Naive B cell (primary cell): ENCODE results near the gene TUFT1. TPM values are rescaled to one million over a fixed set of nuclear protein-coding genes. Genes with fewer than 3 reads are reported as not detected.

Experiments
- ATAC-seq, 2 donors: fragments of 150-1000 bp; cut with Tn5 transposase; 2 replicates each; pipeline ENCODE4 v1.10.0; 2021; ENCODE audit warnings: low read depth in 2 of 2, mild to moderate bottlenecking in 2 of 2, moderate library complexity in 2 of 2
- DNase-seq: peaks from one replicate; pipeline ENCODE4 v3.0.0; 2022
- H3K27ac Mint-ChIP-seq, 6 donors: one replicate each; pipeline ENCODE4 v1.8.0; 2020 to 2022; ENCODE audit warnings: mild to moderate bottlenecking in 6 of 6, mixed read lengths in 6 of 6, moderate library complexity in 5 of 6, inconsistent platforms in 2 of 6
- H3K27me3 Mint-ChIP-seq, 3 donors: one replicate each; pipeline ENCODE4 v1.8.0; 2021 to 2022; ENCODE audit warnings: mixed read lengths in 3 of 3, mild to moderate bottlenecking in 1 of 3
- H3K36me3 Mint-ChIP-seq, 2 donors: one replicate each; pipeline ENCODE4 v1.8.0; 2020 to 2022; ENCODE audit warnings: mixed read lengths in 2 of 2, inconsistent platforms in 1 of 2, mild to moderate bottlenecking in 1 of 2
- H3K4me1 Mint-ChIP-seq, 3 donors: one replicate each; pipeline ENCODE4 v1.8.0; 2020 to 2022; ENCODE audit warnings: mixed read lengths in 3 of 3, inconsistent platforms in 1 of 3, mild to moderate bottlenecking in 1 of 3, moderate library complexity in 1 of 3
- H3K4me3 Mint-ChIP-seq, 8 donors: one replicate each; pipeline ENCODE4 v1.8.0; 2020 to 2022; ENCODE audit warnings: mild to moderate bottlenecking in 8 of 8, mixed read lengths in 8 of 8, moderate library complexity in 8 of 8, inconsistent platforms in 2 of 8
- H3K9me3 Mint-ChIP-seq, 7 donors: one replicate each; pipeline ENCODE4 v1.8.0; 2020 to 2022; ENCODE audit warnings: mixed read lengths in 7 of 7, mild to moderate bottlenecking in 5 of 7, inconsistent platforms in 2 of 7, moderate library complexity in 1 of 7
- polyA plus RNA-seq, 6 donors: library from polyadenylated mRNA; unstranded; fragments of 300-500 nt; fragmentation: Illumina TruSeq; gene quantifications; one replicate each; pipeline ENCODE4 v1.2.3, GENCODE V29; 2021; ENCODE audit warnings: low read depth in 6 of 6

TUFT1 gene
- polyA plus RNA-seq, 6 donors from 2014 or later = 0.43 to 1.6 (median 1.1) TPM; not detected in 1

DNA sequence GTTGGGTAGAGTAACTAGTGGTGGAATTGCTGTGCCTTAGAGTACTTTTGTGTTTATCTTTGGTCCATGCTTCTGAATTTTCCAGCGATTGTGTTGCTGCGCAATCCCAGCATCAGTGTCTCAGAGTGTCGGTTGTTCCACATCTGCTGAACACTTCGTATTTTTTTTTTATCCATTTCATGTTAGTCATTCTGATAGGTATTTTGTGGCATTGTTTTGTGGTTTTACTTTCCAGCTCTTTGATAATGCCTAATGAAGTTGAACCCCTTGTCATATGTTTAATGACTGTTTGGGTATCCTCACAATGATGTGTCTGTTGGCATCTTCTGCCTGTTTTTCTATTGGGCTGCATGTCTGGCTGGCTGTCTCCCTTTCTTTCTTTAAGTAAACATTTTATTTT lies 13.6 kb downstream of the TUFT1 start:
- Mint-ChIP-seq H3K27ac (no peak overlapping the region), H3K36me3 (no peaks in the 10 kb centered on the region), H3K27me3 (peaks cover 0 to 5% (median 0%) of the 10 kb centered on the region in 3 donors), H3K9me3 (peaks cover 0 to 2% (median 0%) of the 10 kb centered on the region in 7 donors), H3K4me1 (no peaks in the 10 kb centered on the region), H3K4me3 (no peak overlapping the region)
- ATAC-seq = no peak
- no peak for DNase-seq

DNA sequence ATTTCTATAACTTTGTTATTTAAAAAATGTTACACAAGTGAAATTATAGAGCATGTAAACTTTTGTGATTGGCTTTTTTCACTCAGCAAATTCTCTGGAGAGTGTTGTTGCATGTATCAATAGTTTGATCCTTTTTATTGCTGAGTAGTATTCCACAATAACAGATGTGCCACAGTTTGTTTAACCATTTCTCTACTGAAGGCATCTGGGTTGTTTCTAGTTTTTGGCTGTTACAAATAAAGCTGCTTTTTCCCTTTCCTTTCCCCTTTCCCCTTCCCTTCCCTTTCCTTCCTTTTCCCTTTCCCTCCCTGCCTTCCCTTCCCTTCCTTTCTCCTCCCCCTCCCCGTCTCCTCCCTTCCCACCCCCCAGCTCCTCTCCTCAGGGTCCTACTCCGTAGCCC lies 15.9 kb downstream of the TUFT1 start:
- H3K36me3 Mint-ChIP-seq = no peaks in the 10 kb centered on the region

DNA sequence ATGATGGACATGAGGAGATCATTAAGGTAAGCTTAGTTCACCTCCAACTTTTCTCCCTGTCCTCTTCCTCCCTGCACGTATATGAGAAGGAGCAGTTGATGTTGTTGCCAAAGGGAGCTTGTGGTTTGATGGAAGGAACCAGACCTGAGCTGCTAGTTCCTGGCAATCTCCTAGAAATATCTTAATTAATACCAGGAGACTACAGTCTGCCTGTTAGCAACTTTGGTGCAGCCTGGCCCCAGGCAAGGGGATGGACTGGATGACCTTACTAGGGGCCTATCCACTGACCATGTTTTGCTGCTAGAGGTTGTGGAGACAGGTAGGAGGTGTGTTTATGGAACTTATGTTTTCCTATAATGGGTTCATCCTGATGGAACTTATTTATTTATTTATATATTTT lies 22.6 kb downstream of the TUFT1 start:
- DNase-seq (no peak), ATAC-seq (no peak)
- H3K4me3 Mint-ChIP-seq = no peak overlapping the region
- no peaks in the 10 kb centered on the region for H3K36me3 Mint-ChIP-seq
- H3K4me1 Mint-ChIP-seq = no peaks in the 10 kb centered on the region
- peaks cover 0 to 7% (median 4%) of the 10 kb centered on the region in 3 donors for H3K27me3 Mint-ChIP-seq
- H3K9me3 Mint-ChIP-seq = no peaks in the 10 kb centered on the region
- no peak overlapping the region for H3K27ac Mint-ChIP-seq

More for the DNA sequence above, 15.9 kb downstream of the TUFT1 start:
- ATAC-seq (no peak), DNase-seq (no peak)
- Mint-ChIP-seq H3K27me3 (peaks cover 0 to 12% (median 0%) of the 10 kb centered on the region in 3 donors), H3K27ac (no peak overlapping the region), H3K4me3 (no peak overlapping the region), H3K4me1 (no peaks in the 10 kb centered on the region), H3K9me3 (peaks cover 0 to 2% (median 0%) of the 10 kb centered on the region in 7 donors)

DNA sequence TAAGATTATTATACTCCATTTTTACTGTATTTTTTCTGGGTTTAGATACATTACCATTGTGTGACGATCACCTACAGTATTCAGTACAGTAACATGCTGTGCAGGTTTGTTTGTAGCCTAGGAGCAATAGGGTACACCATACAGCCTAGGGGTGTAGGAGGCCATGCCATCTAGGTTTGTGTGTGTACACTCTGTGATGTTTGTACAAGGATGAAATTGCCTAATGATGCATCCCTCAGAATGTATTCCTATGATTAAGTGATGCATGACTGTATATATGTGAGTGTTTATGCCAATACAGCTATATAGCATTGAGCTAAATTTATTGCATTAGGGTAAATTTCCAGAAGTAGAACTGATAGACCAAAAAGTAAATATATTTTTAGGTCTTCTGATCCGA lies 23.3 kb downstream of the TUFT1 start:
- ATAC-seq (no peak), DNase-seq (no peak)
- Mint-ChIP-seq H3K4me3 (no peak overlapping the region), H3K27me3 (peaks cover 0 to 7% (median 4%) of the 10 kb centered on the region in 3 donors), H3K36me3 (no peaks in the 10 kb centered on the region), H3K27ac (no peak overlapping the region), H3K4me1 (no peaks in the 10 kb centered on the region), H3K9me3 (no peaks in the 10 kb centered on the region)

DNA sequence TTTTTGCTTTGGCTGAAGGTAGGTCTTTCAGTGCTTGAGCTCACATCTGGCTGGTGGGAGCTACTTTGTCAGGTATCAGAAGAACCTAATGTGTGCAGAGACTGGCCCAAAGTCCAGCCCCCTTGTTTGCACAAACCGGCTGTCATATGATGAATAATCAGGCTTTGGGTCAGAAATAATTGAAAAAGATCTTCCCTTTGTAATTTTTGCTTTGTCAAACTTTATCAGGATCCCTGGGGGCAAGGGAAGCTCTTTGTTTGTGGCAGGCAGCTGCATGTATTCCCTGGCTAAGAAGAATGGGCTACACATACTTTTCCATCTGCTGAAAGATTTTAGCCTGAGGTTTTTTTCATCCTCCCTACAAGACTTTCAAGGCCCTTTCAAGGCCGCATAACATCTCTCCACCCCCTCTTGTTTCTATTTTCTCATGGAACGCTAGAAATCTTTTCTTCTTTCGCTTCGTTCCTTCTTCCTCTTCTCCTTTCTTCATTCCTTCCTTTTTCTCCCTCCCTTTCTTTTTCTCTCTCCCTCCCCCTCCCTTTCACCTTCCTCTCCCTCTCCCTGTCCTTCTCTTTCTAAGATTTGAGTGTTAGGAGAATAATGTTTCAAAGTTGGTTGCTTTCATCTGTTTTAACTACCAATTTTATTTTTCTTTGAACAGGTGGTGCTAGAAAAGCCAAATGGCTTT lies 25.5 kb downstream of the TUFT1 start:
- Mint-ChIP-seq H3K4me3 (no peak overlapping the region), H3K36me3 (peaks cover 0 to 4% of the 10 kb centered on the region in 2 donors), H3K27me3 (peaks cover 0 to 4% (median 0%) of the 10 kb centered on the region in 3 donors), H3K9me3 (no peaks in the 10 kb centered on the region), H3K27ac (no peak overlapping the region), H3K4me1 (no peaks in the 10 kb centered on the region)
- DNase-seq = no peak
- ATAC-seq = no peak

DNA sequence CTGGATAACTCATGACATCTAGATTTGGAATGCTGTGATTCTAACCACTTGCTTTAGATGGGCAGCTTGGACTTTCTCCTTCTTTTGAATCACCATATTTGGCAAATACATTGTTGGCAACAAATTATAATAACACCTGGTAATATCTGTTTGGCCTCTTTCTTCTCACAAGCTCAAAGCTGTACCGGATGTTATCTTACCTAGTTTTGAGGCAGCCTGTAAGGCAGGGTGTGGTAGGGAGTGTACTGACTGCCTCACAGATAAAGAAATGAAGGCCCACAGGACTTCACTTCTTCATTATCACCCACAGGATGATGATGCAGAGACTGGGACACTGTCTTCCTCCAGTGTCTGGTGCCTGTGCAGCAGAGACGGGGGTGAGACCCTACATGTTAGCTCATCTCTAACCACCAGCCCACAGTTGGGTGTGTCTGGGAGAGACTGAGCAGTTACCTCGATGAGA lies 28.5 kb downstream of the TUFT1 start:
- Mint-ChIP-seq H3K4me1 (no peaks in the 10 kb centered on the region), H3K27ac (no peak overlapping the region), H3K27me3 (no peaks in the 10 kb centered on the region), H3K4me3 (no peak overlapping the region), H3K9me3 (no peaks in the 10 kb centered on the region), H3K36me3 (peaks cover 0 to 7% of the 10 kb centered on the region in 2 donors)
- no peak for ATAC-seq
- DNase-seq = no peak

DNA sequence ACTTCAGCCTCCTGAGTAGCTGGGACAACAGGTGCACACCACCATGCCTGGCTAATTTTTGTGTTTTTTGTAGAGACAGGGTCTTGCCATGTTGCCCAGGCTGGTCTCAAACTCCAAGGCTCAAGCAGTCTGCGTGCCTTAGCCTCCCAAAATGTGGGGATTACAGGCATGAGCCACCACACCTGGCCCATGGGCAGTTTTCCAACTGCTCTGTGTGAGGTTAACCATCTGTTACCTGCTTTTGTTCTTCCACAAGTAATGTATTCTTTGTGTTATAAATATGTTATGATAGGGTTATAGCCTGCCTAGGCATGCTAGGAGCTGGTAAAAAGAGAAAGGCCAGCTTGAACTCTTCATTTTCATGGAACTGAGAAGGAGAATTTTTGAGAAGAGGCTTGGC lies 30.7 kb downstream of the TUFT1 start:
- no peaks in the 10 kb centered on the region for H3K9me3 Mint-ChIP-seq
- no peak for ATAC-seq
- H3K36me3 Mint-ChIP-seq = peaks cover 0 to 7% of the 10 kb centered on the region in 2 donors
- H3K27me3 Mint-ChIP-seq = no peaks in the 10 kb centered on the region
- no peak for DNase-seq
- H3K4me1 Mint-ChIP-seq = no peaks in the 10 kb centered on the region
- no peak overlapping the region for H3K27ac Mint-ChIP-seq
- H3K4me3 Mint-ChIP-seq = no peak overlapping the region

DNA sequence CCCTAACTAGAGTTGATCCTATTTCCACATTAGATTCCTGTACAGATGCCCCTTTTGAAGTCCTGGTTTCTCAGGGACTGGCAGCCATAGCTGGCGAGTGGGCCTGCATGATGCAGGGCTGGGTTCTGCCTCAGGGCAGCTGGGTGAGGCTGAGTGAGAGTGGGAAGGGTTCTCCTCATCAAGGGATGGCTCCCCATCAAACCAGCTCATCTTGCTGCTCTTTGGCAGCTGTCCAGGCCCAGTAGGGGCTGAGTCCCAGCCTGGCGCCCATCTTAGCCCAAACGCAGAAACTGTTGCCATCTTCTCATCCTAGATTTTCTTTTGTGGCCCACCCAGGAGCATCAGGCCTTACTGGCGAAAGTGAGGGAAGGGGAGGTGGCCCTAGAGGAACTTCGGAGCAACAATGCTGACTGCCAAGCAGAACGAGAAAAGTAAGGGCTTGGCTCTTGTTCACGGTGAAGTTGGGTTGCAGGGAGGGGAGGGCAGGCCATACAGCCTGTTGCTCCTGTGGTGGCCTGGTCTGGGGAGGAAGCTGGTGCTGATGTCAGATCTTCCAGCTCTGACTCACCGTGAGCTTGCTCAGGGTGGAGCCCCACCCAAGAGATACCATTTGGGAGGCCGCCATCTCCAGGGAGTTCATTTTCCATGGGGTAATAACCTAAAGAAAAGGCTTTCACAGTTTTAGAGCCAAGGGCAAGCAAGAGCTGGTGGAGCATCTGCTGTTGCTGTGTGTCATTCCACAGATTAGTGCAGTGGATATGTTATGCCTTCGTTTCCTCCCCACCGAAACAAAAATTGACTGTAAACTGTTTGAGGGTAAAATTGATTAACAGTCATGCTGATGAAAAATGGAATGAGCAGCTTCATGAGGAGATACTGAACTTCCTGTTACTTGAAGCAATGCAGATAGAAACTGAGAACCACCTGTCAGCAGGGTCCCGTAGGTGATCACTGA lies 34.7 kb downstream of the TUFT1 start:
- Mint-ChIP-seq H3K9me3 (no peaks in the 10 kb centered on the region), H3K27me3 (no peaks in the 10 kb centered on the region), H3K4me1 (no peaks in the 10 kb centered on the region), H3K27ac (no peak overlapping the region), H3K4me3 (no peak overlapping the region), H3K36me3 (peaks cover 0 to 3% of the 10 kb centered on the region in 2 donors)
- ATAC-seq (no peak), DNase-seq (no peak)

DNA sequence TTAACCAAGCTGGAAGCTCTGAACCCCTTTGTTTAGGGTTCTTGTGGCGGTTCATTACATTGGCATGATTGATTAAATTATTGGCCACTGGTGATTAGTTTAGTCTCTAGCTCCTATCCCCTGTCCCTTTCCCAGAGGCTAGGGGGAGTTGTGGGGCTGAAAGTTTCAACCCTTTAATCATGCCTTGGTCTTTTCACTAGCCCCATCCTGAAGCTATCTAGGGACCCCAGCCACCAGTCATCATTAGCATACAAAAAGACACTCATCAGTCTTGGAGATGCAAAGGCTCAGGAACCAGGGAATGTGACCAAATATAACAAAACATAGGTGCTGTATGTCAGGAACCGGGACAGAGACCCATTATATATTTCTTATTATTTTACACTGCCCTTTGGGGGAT lies 37.1 kb downstream of the TUFT1 start:
- Mint-ChIP-seq H3K27me3 (no peaks in the 10 kb centered on the region), H3K9me3 (no peaks in the 10 kb centered on the region), H3K36me3 (peaks cover 0 to 3% of the 10 kb centered on the region in 2 donors), H3K27ac (no peak overlapping the region), H3K4me3 (no peak overlapping the region), H3K4me1 (no peaks in the 10 kb centered on the region)
- ATAC-seq (no peak), DNase-seq (no peak)

DNA sequence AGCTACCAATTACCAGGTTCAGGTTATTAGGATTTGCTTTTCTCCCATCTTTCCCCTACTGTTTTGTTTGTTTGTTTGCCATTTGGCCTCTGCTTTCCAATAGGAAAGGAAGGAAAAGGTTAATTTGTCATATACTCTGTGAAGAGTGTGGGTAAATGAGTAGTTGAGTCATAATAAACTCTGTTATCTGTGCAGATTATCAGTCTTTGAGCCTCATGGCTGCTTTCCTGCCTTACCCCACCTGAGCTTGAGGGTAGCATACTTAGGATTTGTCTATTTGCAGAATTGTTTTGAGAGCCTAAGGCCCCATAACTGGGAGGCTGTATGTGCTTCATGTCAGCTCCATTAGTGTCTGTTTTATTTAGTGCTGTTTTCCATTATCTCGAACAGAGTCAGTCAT lies 38.8 kb downstream of the TUFT1 start:
- Mint-ChIP-seq H3K27ac (no peak overlapping the region), H3K36me3 (no peaks in the 10 kb centered on the region), H3K9me3 (no peaks in the 10 kb centered on the region), H3K27me3 (no peaks in the 10 kb centered on the region), H3K4me3 (no peak overlapping the region), H3K4me1 (no peaks in the 10 kb centered on the region)
- no peak for ATAC-seq
- no peak for DNase-seq

DNA sequence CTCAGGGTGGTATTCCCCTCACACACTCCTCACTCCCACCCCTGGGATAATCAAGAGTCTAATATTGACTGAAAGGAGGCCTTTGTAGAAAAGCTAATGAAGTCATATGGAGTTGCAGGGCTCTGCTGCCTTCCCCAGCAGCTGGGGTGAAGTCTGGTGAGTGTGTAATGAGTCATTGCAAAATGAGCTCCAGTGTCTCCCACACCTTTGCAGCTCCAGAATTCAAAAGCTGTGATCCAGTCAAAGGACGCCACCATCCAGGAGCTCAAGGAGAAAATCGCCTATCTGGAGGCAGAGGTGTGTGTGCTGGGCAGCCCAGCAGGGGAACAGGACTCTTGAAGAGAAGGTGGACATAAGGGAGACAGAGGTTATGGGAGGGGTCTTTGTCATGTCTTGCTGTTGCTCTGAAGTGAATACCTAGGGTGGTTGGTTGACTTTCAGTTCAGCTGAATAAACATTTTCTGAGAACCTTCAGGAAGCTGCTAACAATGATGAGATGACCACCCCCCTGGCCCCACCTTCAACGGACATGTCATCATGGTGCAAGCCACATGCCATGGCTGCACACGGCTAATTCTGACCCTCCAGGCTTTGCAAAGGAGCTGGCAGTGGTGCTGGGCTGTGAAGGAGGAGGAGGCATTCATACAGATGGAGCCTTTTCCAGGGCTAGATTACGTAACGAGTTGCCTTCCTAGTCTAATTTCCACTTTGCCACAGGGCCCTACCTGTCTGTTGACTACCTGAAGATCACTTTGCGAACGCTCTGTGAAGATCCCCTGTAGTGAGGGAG lies 39.5 kb downstream of the TUFT1 start:
- ATAC-seq (no peak), DNase-seq (no peak)
- H3K36me3 Mint-ChIP-seq = no peaks in the 10 kb centered on the region
- H3K4me3 Mint-ChIP-seq = no peak overlapping the region
- H3K27ac Mint-ChIP-seq = peak overlapping the region in 1 of 6 donors; percentile 16
- H3K9me3 Mint-ChIP-seq = no peaks in the 10 kb centered on the region
- no peaks in the 10 kb centered on the region for H3K27me3 Mint-ChIP-seq
- H3K4me1 Mint-ChIP-seq = no peaks in the 10 kb centered on the region

DNA sequence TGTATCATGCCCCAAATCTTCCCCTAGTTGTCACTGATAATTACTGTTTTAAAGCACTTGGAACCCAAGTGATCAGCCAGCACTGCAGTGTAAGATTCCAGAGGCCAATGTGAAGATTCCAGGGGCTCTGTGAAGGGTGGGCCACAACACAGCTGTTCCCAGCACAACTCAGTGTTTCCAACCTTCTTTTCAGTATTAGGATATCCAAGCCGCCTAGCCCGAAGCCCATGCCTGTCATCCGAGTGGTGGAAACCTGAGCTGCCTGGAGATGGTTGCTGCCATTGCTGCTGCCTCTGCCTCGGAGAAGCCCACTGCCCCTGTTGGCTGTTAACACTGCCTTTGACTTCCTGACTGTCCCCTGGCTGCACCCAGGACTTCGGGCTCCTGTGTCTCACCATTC lies 41.3 kb downstream of the TUFT1 start:
- Mint-ChIP-seq H3K9me3 (no peaks in the 10 kb centered on the region), H3K4me3 (no peak overlapping the region), H3K4me1 (no peaks in the 10 kb centered on the region), H3K27ac (no peak overlapping the region), H3K36me3 (no peaks in the 10 kb centered on the region), H3K27me3 (no peaks in the 10 kb centered on the region)
- ATAC-seq (no peak), DNase-seq (no peak)

DNA sequence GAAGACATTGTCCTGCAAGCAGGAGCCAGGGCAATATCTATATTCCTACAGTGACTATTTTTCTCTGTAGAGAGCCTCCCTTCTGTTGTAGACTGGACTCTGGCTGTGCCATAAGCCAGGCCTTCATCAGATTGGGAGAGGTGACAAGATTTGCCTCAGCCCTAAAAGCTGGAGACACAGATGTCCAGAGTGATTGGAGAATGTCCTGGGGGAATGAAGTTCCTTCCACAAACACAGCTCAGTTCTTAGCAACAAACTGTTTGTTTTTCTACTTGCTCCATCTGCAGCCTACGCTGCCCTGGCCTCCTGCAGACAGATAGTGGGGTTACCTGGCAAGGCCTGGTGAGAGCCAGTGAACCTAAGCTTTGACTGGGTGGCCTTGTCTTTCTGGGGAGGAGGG lies 41.8 kb downstream of the TUFT1 start:
- H3K27ac Mint-ChIP-seq = no peak overlapping the region
- H3K9me3 Mint-ChIP-seq = no peaks in the 10 kb centered on the region
- no peaks in the 10 kb centered on the region for H3K4me1 Mint-ChIP-seq
- H3K36me3 Mint-ChIP-seq = no peaks in the 10 kb centered on the region
- H3K4me3 Mint-ChIP-seq = no peak overlapping the region
- ATAC-seq (no peak), DNase-seq (no peak)
- no peaks in the 10 kb centered on the region for H3K27me3 Mint-ChIP-seq
